Thoracic aorta (tissue), 2 donors: ENCODE results near the gene PDGFD. TPM values are rescaled to one million over a fixed set of nuclear protein-coding genes. Genes with fewer than 3 reads are reported as not detected.

Source experiments
- ATAC-seq: fragments of 150-250 bp; one replicate; pipeline ENCODE4 v1.8.0; 2017; ENCODE audit warnings: low read depth; ENCODE audit not compliant: insufficient number of reproducible peaks, low FRiP score
- DNase-seq: peaks from one replicate; pipeline ENCODE4 v3.0.0-alpha.2; 2020; ENCODE audit warnings: low spot score
- H3K27ac ChIP-seq, 2 donors: fragments of 200-600 bp; sonication (generic); 1 replicate in 1 of 2; 2 replicates in 1 of 2; pipeline ENCODE4 v1.5.1; 2016; ENCODE audit warnings: mild to moderate bottlenecking in 2 of 2, moderate library complexity in 2 of 2
- H3K27me3 ChIP-seq: fragments of 200-600 bp; sonication (generic); replicated peaks from 2 replicates; pipeline ENCODE4 v1.6.0; 2016; ENCODE audit warnings: mild to moderate bottlenecking; ENCODE audit not compliant: insufficient read depth
- H3K36me3 ChIP-seq: fragments of 200-600 bp; sonication (generic); one replicate; pipeline ENCODE4 v1.5.1; 2016
- H3K4me1 ChIP-seq, 2 donors: fragments of 200-600 bp; sonication (generic); 1 replicate in 1 of 2; 2 replicates in 1 of 2; pipeline versions ENCODE4 v1.5.1 to v1.6.0; 2016; ENCODE audit warnings: low read depth in 2 of 2, mild to moderate bottlenecking in 1 of 2; ENCODE audit not compliant: control insufficient read depth in 1 of 2
- H3K4me3 ChIP-seq: fragments of 200-600 bp; sonication (generic); 2 replicates; pipeline ENCODE4 v1.5.1; 2016; ENCODE audit warnings: mild to moderate bottlenecking
- H3K9me3 ChIP-seq: fragments of 200-600 bp; sonication (generic); 2 replicates; pipeline ENCODE4 v1.5.1; 2016
- CTCF ChIP-seq: fragments of 200-600 bp; sonication (generic); IDR thresholded peaks from one replicate; pipeline ENCODE4 v1.5.1; 2019; ENCODE audit warnings: antibody characterized with exemption
- total RNA-seq, 2 donors: library from RNA; depleted of rRNA; stranded (reverse); fragments of >200 nt; gene quantifications; one replicate each; pipeline versions ENCODE4 v1.1.0 to v1.2.3, GENCODE V29; 2016

PDGFD gene
- total RNA-seq, 2 donors from 2014 or later: 135 to 152 TPM

DNA sequence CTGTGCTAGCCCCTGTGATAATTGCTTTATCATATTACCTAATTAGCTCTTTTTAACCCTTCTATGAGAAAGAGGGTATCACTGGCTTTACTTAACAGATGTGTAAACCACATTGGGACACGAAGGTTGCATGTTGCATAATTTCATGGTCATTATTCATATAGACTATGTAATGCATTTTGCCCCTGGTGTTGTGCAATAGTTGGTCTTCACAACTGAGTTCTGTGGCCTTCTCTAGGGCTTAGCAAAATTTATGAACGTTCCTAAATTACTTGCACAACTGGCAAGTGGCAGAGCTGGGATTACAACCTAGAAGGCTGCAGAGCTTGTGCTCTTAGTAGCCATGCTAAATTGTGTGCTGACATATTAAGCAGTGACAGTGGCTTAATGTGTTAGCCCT is 34.6 kb upstream of the PDGFD start:
- no peak for TF ChIP-seq CTCF
- Histone ChIP-seq H3K4me3 (no peak overlapping the region), H3K27me3 (no peaks in the 10 kb centered on the region), H3K4me1 (no peaks in the 10 kb centered on the region), H3K36me3 (no peaks in the 10 kb centered on the region), H3K27ac (no peak overlapping the region), H3K9me3 (no peaks in the 10 kb centered on the region)
- DNase-seq (no peak), ATAC-seq (no peak)

- no peaks in the 10 kb centered on the region for H3K9me3 ChIP-seq
- DNase-seq (no peak), ATAC-seq (no peak)
- H3K27me3 ChIP-seq: no peaks in the 10 kb centered on the region
- H3K4me3 ChIP-seq: no peak overlapping the region
- H3K36me3 ChIP-seq: no peaks in the 10 kb centered on the region
- no peak overlapping the region for H3K27ac ChIP-seq
- no peak for TF ChIP-seq CTCF
- H3K4me1 ChIP-seq: peaks cover 7 to 9% of the 10 kb centered on the region in 2 donors
Observed at GRCh38 chr11:104191124-104191523, 27.2 kb upstream of the PDGFD start.

- H3K4me1 ChIP-seq: no peaks in the 10 kb centered on the region
- no peaks in the 10 kb centered on the region for H3K9me3 ChIP-seq
- H3K36me3 ChIP-seq: no peaks in the 10 kb centered on the region
- TF ChIP-seq CTCF: no peak
- H3K27ac ChIP-seq: no peak overlapping the region
- no peak for DNase-seq
- H3K4me3 ChIP-seq: no peak overlapping the region
- ATAC-seq: no peak
- no peaks in the 10 kb centered on the region for H3K27me3 ChIP-seq
Observed at GRCh38 chr11:104183593-104183992, 19.6 kb upstream of the PDGFD start.

- ATAC-seq (no peak), DNase-seq (no peak)
- no peaks in the 10 kb centered on the region for H3K4me1 ChIP-seq
- no peak overlapping the region for H3K27ac ChIP-seq
- H3K36me3 ChIP-seq: no peaks in the 10 kb centered on the region
- no peaks in the 10 kb centered on the region for H3K27me3 ChIP-seq
- no peak overlapping the region for H3K4me3 ChIP-seq
- no peaks in the 10 kb centered on the region for H3K9me3 ChIP-seq
- TF ChIP-seq CTCF: no peak
Observed at GRCh38 chr11:104175769-104176168, 11.8 kb upstream of the PDGFD start.

DNA sequence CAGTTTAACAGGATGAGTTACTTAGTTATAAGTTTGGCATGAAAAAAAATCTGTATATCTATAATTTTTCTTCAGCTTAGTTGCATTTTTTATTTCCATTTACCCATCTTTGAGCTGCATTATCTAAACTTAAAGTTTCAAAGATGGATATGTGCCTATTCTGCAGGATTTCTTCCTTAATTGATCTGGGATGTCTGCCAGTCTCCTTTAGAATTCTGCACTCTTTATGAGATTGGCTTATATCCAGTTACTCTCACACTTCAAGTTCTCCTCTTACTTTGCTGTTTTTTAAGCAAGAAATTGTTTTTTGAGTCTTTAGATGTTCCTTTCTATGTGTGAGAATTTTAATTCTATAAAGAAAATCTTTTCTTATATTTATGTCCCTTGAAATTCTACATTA is 5.1 kb upstream of the PDGFD start:
- no peaks in the 10 kb centered on the region for H3K4me1 ChIP-seq
- TF ChIP-seq CTCF: no peak
- H3K27me3 ChIP-seq: no peaks in the 10 kb centered on the region
- no peak overlapping the region for H3K4me3 ChIP-seq
- no peaks in the 10 kb centered on the region for H3K36me3 ChIP-seq
- H3K9me3 ChIP-seq: no peaks in the 10 kb centered on the region
- DNase-seq (no peak), ATAC-seq (no peak)
- H3K27ac ChIP-seq: no peak overlapping the region
